ENCODE data around the gene SPPL2B.

DNA sequence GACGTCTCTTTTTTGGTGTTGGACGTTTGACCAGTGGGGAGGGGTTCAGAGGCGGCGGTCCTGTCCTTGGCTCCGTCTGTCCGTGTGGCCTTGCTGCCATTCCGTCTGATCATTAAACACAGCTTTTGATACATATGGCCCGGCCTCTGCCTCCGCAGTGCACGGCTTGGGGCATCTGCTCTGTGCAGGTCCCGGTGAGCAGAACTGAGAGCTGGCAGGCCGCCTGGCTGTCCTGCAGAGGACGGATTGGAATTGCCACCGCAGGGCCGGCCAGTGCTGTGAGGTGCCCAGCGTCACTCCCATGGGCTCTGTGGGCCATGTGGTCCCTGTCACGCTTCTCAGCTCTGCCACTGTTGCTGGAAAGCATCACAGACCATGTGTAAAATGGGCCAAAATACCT, 26.2 kb downstream of the SPPL2B start:
- TF ChIP-seq EZH2 (IDR thresholded peaks at IDR 0.05; ENCODE audit: borderline replicate concordance) (no peak), EZH2phosphoT487 (IDR thresholded peaks at IDR 0.05; ENCODE audit: low read depth, severe bottlenecking, unreplicated experiment) (no peak)
- TF ChIP-seq, protein P1, sequence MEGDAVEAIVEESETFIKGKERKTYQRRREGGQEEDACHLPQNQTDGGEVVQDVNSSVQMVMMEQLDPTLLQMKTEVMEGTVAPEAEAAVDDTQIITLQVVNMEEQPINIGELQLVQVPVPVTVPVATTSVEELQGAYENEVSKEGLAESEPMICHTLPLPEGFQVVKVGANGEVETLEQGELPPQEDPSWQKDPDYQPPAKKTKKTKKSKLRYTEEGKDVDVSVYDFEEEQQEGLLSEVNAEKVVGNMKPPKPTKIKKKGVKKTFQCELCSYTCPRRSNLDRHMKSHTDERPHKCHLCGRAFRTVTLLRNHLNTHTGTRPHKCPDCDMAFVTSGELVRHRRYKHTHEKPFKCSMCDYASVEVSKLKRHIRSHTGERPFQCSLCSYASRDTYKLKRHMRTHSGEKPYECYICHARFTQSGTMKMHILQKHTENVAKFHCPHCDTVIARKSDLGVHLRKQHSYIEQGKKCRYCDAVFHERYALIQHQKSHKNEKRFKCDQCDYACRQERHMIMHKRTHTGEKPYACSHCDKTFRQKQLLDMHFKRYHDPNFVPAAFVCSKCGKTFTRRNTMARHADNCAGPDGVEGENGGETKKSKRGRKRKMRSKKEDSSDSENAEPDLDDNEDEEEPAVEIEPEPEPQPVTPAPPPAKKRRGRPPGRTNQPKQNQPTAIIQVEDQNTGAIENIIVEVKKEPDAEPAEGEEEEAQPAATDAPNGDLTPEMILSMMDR (IDR thresholded peaks at IDR 0.05; ENCODE audit: poor library complexity): no peak

Measured in hepatocyte (in vitro differentiated cells).